Measurements from ENCODE around the gene QSOX2.

DNA sequence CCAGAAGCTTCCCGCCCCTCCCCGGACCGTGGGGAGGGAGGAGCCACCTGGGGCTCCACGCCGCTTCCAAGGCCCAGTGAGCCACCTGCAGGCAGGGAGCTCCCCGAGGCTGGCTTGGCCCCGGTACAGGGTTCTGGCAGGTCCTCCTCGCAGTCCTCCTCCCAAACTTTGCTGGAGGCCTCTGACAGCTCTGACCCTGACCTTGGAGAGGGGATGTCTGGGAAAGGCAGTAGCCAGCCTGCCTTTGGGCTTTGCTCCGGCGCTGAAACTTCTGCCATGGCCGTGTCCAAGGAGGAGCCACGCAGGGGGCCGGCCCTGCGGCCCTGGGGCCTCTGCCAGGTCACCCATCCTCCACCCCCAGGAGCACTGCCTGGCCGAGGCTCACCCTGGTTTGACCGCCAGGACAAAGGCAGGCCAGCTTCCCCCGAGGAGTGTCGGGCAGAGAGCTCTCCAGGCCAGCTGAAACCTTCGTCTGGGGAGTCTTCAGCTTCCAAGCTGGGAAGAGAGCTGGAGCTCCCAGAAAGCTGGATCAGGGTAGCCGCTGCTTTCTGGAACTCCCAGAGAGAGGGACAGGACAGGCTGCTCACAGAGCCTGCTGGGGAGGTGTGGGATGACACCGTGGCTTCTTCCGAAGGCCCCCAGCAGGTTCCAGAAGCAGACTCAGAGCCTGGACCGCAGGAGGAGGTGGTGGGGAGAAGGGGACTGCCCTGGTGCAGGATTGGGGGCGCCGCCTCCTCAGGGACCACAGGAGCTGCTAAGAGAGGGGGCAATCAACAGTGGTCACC lies 9.0 kb upstream of the QSOX2 start:
- TF ChIP-seq, protein P1, sequence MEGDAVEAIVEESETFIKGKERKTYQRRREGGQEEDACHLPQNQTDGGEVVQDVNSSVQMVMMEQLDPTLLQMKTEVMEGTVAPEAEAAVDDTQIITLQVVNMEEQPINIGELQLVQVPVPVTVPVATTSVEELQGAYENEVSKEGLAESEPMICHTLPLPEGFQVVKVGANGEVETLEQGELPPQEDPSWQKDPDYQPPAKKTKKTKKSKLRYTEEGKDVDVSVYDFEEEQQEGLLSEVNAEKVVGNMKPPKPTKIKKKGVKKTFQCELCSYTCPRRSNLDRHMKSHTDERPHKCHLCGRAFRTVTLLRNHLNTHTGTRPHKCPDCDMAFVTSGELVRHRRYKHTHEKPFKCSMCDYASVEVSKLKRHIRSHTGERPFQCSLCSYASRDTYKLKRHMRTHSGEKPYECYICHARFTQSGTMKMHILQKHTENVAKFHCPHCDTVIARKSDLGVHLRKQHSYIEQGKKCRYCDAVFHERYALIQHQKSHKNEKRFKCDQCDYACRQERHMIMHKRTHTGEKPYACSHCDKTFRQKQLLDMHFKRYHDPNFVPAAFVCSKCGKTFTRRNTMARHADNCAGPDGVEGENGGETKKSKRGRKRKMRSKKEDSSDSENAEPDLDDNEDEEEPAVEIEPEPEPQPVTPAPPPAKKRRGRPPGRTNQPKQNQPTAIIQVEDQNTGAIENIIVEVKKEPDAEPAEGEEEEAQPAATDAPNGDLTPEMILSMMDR (conservative IDR thresholded peaks at IDR 0.05; ENCODE audit: low read length): no peak
- TF ChIP-seq EZH2phosphoT487 (IDR thresholded peaks at IDR 0.05; ENCODE audit: borderline replicate concordance, low read depth, low read length): no peak
